H1 (cell line): ENCODE data around the gene MED12L. TPM values are rescaled to one million over a fixed set of nuclear protein-coding genes. Genes with fewer than 3 reads are reported as not detected.

Source experiments
- CTCF ChIA-PET: fragments of 300-600 bp; sonication (Branson Sonifier 250); formaldehyde crosslinking; loops from one replicate; lab custom pipeline; 2021; ENCODE audit not compliant: partially characterized antibody; lab: Charles Lee
- POLR2A ChIA-PET: fragments of 300-600 bp; sonication (Branson Sonifier 250); formaldehyde crosslinking; loops from one replicate; lab custom pipeline; 2021; ENCODE audit warnings: inconsistent platforms; ENCODE audit not compliant: partially characterized antibody; lab: Charles Lee
- DNase-seq, 2 experiments: peaks; one replicate each; pipeline versions ENCODE4 v3.0.0 to v3.0.0-alpha.2; 2010 to 2022; ENCODE audit warnings: low spot score in 2 of 2, low read depth in 1 of 2, mixed read lengths in 1 of 2
- FAIRE-seq: peaks from 2 replicates; lab custom pipeline; 2011; peaks lifted over from hg19 to GRCh38; lab: Jason Lieb, UNC
- H2AFZ ChIP-seq: 2 replicates; pipeline ENCODE4 v1.8.1; 2012; ENCODE audit warnings: low read length, inconsistent platforms
- H2AK5ac ChIP-seq: 2 replicates; pipeline ENCODE4 v1.6.1; 2013; ENCODE audit warnings: low read depth, low read length
- H2BK120ac ChIP-seq: replicated peaks from 2 replicates; pipeline ENCODE3; 2013; ENCODE audit warnings: low read depth, low read length, inconsistent platforms
- H2BK12ac ChIP-seq: 2 replicates; pipeline ENCODE4 v1.6.1; 2013; ENCODE audit warnings: low read depth, low read length
- H2BK15ac ChIP-seq: 2 replicates; pipeline ENCODE4 v1.6.1; 2013; ENCODE audit warnings: low read length
- H2BK20ac ChIP-seq: 2 replicates; pipeline ENCODE4 v1.6.1; 2013; ENCODE audit warnings: low read length
- H2BK5ac ChIP-seq: 2 replicates; pipeline ENCODE4 v1.6.1; 2013; ENCODE audit warnings: low read depth, low read length
- H3K14ac ChIP-seq: 2 replicates; pipeline ENCODE4 v1.6.1; 2013; ENCODE audit warnings: inconsistent platforms; ENCODE audit not compliant: insufficient read length
- H3K18ac ChIP-seq: 2 replicates; pipeline ENCODE4 v1.6.1; 2013; ENCODE audit warnings: low read length; ENCODE audit errors: extremely low read depth
- H3K23ac ChIP-seq: 2 replicates; pipeline ENCODE4 v1.6.1; 2013; ENCODE audit warnings: inconsistent platforms; ENCODE audit not compliant: insufficient read length
- H3K23me2 ChIP-seq: 2 replicates; pipeline ENCODE4 v1.6.1; 2013; ENCODE audit warnings: low read depth, low read length
- H3K27ac ChIP-seq: 2 replicates; pipeline ENCODE4 v1.6.1; 2011; ENCODE audit warnings: low read depth, low read length, inconsistent platforms
- H3K27me3 ChIP-seq, 4 experiments: replicated peaks in 1 of 4; 1 replicate in 1 of 4; 2 replicates in 3 of 4; pipeline versions ENCODE4 v1.6.1 to v1.8.1; 2011 to 2013; ENCODE audit warnings: low read length in 3 of 4, mild to moderate bottlenecking in 3 of 4, inconsistent platforms in 2 of 4, mixed read lengths in 2 of 4, moderate library complexity in 1 of 4; ENCODE audit not compliant: control insufficient read depth in 3 of 4, insufficient read depth in 3 of 4; ENCODE audit errors: extremely low read depth in 1 of 4
- H3K36me3 ChIP-seq, 4 experiments: 2 replicates each; pipeline versions ENCODE4 v1.6.1 to v1.8.1; 2011 to 2013; ENCODE audit warnings: mild to moderate bottlenecking in 4 of 4, low read length in 3 of 4, moderate library complexity in 2 of 4, control low read depth in 1 of 4, inconsistent platforms in 1 of 4; ENCODE audit not compliant: insufficient read depth in 4 of 4, control insufficient read depth in 2 of 4
- H3K4ac ChIP-seq: replicated peaks from 2 replicates; pipeline ENCODE3; 2013; ENCODE audit warnings: low read length, low read depth, mixed read lengths, inconsistent platforms; ENCODE audit not compliant: insufficient read length
- H3K4me1 ChIP-seq, 4 experiments: replicated peaks in 1 of 4; 1 replicate in 1 of 4; 2 replicates in 3 of 4; pipeline versions ENCODE4 v1.6.1 to v1.8.1; 2011 to 2013; ENCODE audit warnings: low read length in 3 of 4, inconsistent platforms in 2 of 4, mixed read lengths in 1 of 4; ENCODE audit not compliant: insufficient read depth in 4 of 4, control insufficient read depth in 3 of 4
- H3K4me2 ChIP-seq, 2 experiments: 2 replicates each; pipeline versions ENCODE4 v1.6.1 to v1.8.1; 2011 to 2013; ENCODE audit warnings: low read depth in 2 of 2, low read length in 2 of 2, control low read depth in 1 of 2, inconsistent platforms in 1 of 2, mild to moderate bottlenecking in 1 of 2; ENCODE audit not compliant: insufficient read depth in 1 of 2
- H3K4me3 ChIP-seq, 4 experiments: fragments of 200-600, 300-600 bp in 1 of 4; sonication (generic), shearing (Covaris generic), sonication (Bioruptor Twin) in 1 of 4; 2 replicates each; pipeline versions ENCODE4 v1.5.1 to v1.8.1; 2011 to 2016; ENCODE audit warnings: low read length in 4 of 4, low read depth in 3 of 4, control low read depth in 2 of 4, inconsistent platforms in 2 of 4, mild to moderate bottlenecking in 2 of 4, mixed read lengths in 1 of 4, moderate library complexity in 1 of 4; ENCODE audit not compliant: insufficient read depth in 2 of 4; ENCODE audit errors: extremely low read depth in 1 of 4
- H3K56ac ChIP-seq: replicated peaks from 2 replicates; pipeline ENCODE3; 2013; ENCODE audit warnings: low read depth, mild to moderate bottlenecking, mixed read lengths, low read length, inconsistent platforms; ENCODE audit not compliant: insufficient read length
- H3K79me1 ChIP-seq: 2 replicates; pipeline ENCODE4 v1.6.1; 2013; ENCODE audit warnings: low read depth, low read length, control low read depth
- H3K79me2 ChIP-seq, 2 experiments: 2 replicates each; pipeline versions ENCODE4 v1.6.1 to v1.8.1; 2012 to 2013; ENCODE audit warnings: low read length in 2 of 2, mild to moderate bottlenecking in 2 of 2, inconsistent platforms in 1 of 2; ENCODE audit not compliant: insufficient read depth in 2 of 2, control insufficient read depth in 1 of 2
- H3K9ac ChIP-seq, 4 experiments: replicated peaks in 1 of 4; 1 replicate in 1 of 4; 2 replicates in 3 of 4; pipeline versions ENCODE4 v1.6.1 to v1.8.1; 2011 to 2013; ENCODE audit warnings: low read depth in 3 of 4, low read length in 3 of 4, control low read depth in 2 of 4, mild to moderate bottlenecking in 2 of 4, moderate library complexity in 2 of 4, inconsistent platforms in 1 of 4; ENCODE audit errors: extremely low read depth in 1 of 4
- H3K9me3 ChIP-seq, 2 experiments: 2 replicates each; pipeline versions ENCODE4 v1.6.1 to v1.8.1; 2012 to 2013; ENCODE audit warnings: mild to moderate bottlenecking in 2 of 2, moderate library complexity in 2 of 2, control low read depth in 1 of 2, inconsistent platforms in 1 of 2, low read depth in 1 of 2, low read length in 1 of 2, mixed read lengths in 1 of 2; ENCODE audit not compliant: insufficient read depth in 2 of 2
- H4K20me1 ChIP-seq, 2 experiments: replicated peaks in 1 of 2; 2 replicates each; pipeline versions ENCODE3 to v1.8.1; 2011 to 2013; ENCODE audit warnings: inconsistent platforms in 2 of 2, low read length in 2 of 2, mild to moderate bottlenecking in 1 of 2; ENCODE audit not compliant: insufficient read depth in 2 of 2, control insufficient read depth in 1 of 2
- H4K5ac ChIP-seq: 2 replicates; pipeline ENCODE4 v1.6.1; 2013; ENCODE audit warnings: low read length, low read depth, mixed read lengths, inconsistent platforms; ENCODE audit not compliant: insufficient read length
- H4K8ac ChIP-seq: 2 replicates; pipeline ENCODE4 v1.8.0; 2013; ENCODE audit warnings: mild to moderate bottlenecking, moderate library complexity, low read length, inconsistent platforms; ENCODE audit not compliant: insufficient read depth; ENCODE audit errors: extremely low read depth
- H4K91ac ChIP-seq: replicated peaks from 2 replicates; pipeline ENCODE3; 2013; ENCODE audit warnings: low read length, mixed read lengths, inconsistent platforms; ENCODE audit not compliant: insufficient read length
- CREB1 ChIP-seq: IDR thresholded peaks from 2 replicates; pipeline ENCODE4 v1.6.1; 2012; ENCODE audit warnings: inconsistent platforms
- JUN ChIP-seq: IDR thresholded peaks from 2 replicates; pipeline ENCODE4 v1.6.1; 2011; ENCODE audit warnings: low read depth, mild to moderate bottlenecking, improper control_type of control experiment, low read length
- KDM4A ChIP-seq: IDR thresholded peaks from one replicate; pipeline ENCODE4 v1.7.1; 2012; ENCODE audit warnings: low read depth, mild to moderate bottlenecking, moderate library complexity, low read length, inconsistent platforms; ENCODE audit not compliant: severe bottlenecking
- KDM5A ChIP-seq: fragments of 200-600 bp; IDR thresholded peaks from 2 replicates; pipeline ENCODE4 v1.7.1; 2012; ENCODE audit warnings: mild to moderate bottlenecking, low read length, inconsistent platforms, mixed read lengths
- POLR2A ChIP-seq, 2 experiments: IDR thresholded peaks; 1 replicate in 1 of 2; 2 replicates in 1 of 2; pipeline ENCODE4 v1.6.1; 2011; ENCODE audit warnings: low read depth in 2 of 2, low read length in 2 of 2, mild to moderate bottlenecking in 2 of 2; ENCODE audit errors: control extremely low read depth in 1 of 2
- RNF2 ChIP-seq: fragments of 200-900, 300-1000 bp; sonication (generic); IDR thresholded peaks from 2 replicates; pipeline ENCODE4 v1.7.1; 2016; ENCODE audit warnings: borderline replicate concordance, low read depth, mild to moderate bottlenecking, antibody characterized with exemption, low read length; ENCODE audit not compliant: poor library complexity, severe bottlenecking; ENCODE audit errors: missing control alignments
- SIN3A ChIP-seq, 2 experiments: IDR thresholded peaks in 1 of 2; conservative IDR thresholded peaks in 1 of 2; 2 replicates each; pipeline ENCODE4 v1.6.1; 2011 to 2012; ENCODE audit warnings: low read length in 2 of 2, improper control_type of control experiment in 1 of 2, low read depth in 1 of 2, mild to moderate bottlenecking in 1 of 2
- SP4 ChIP-seq: IDR thresholded peaks from 2 replicates; pipeline ENCODE4 v1.6.1; 2012; ENCODE audit warnings: low read length, inconsistent platforms
- YY1 ChIP-seq: IDR thresholded peaks from 2 replicates; pipeline ENCODE4 v1.6.1; 2011; ENCODE audit warnings: low read depth, mild to moderate bottlenecking, low read length
- WGBS, 2 experiments: shearing (Covaris generic) in 1 of 2; methylation state at CpG; one replicate each; pipeline versions ENCODE4 v1.1.6 to v1.1.7; 2013 to 2015; ENCODE audit warnings: low lambda C conversion rate in 2 of 2, mixed read lengths in 2 of 2, inconsistent platforms in 1 of 2, low coverage in 1 of 2, missing lambda C conversion rate in 1 of 2; ENCODE audit not compliant: insufficient replicate concordance in 2 of 2, insufficient coverage in 1 of 2, insufficient read length in 1 of 2; ENCODE audit errors: extremely low coverage in 1 of 2, missing lambda C conversion rate in 1 of 2; 5-methylcytosine and 5-hydroxymethylcytosine counted together
- polyA plus RNA-seq, 7 experiments: library from polyadenylated mRNA; depleted of rRNA in 3 of 7; stranded (reverse) in 5 of 7; unstranded in 2 of 7; fragments of >200 nt in 5 of 7; fragments of 200-250 nt in 2 of 7; gene quantifications; 1 replicate in 5 of 7; 2 replicates in 1 of 7; 4 replicates in 1 of 7; pipeline versions ENCODE4 v1.2.1 to v1.2.3, GENCODE V29; 2011 to 2013; ENCODE audit warnings: missing spikeins in 2 of 7, mixed read lengths in 2 of 7
- total RNA-seq: library from RNA; stranded (reverse); fragmentation: NEBNext Ultra II Directional; extraction: Animal tissue kit (Norgen Biotek cat#: 25700); gene quantifications from 2 replicates; pipeline ENCODE4 v1.2.1, GENCODE V29; 2021

Gene MED12L
- total and polyA plus RNA-seq, 2 of the 8 experiments (the other 6 are each of a cell fraction or from before 2014, with no cell fraction given): 3.6 to 26.2 TPM

DNA sequence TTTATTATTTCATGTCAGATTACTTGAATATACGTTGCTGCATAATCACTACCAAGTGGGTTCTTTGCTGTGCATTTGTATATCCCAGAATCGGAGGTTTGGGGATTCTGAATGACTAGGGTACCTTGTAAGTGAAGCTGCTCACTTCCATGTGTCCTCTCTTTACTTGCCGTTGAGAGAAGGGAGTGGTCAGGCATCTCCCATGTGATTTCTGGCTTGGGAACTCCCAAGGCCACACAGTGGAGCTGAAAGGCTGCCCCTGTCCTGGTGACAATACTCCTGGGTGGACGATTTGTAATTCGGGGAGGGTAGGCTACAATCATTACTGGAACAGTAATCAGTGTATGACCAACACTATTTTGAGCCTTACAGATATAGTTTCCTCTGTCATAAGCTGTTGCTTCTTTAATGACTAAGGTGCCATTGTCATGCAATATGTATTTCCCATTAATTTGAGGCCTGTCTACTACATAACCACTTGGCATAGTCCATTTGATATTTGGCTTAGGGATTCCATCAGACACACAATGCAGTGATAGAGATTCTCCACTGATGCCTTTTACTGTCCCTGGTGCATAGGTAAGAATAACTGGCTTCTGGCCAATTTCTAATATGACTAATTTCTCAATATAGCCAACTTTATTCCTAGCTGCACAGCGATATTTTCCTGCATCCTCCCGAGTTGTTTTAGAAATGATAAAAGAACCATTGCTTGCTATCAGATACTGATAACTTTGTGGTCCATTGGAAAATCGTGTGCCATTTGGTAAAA is 351.4 kb downstream of the MED12L start:
- Histone ChIP-seq H3K9me3 (no peaks in the 10 kb centered on the region), H3K4me2 (no peak overlapping the region), H3K23ac (no peak overlapping the region), H3K23me2 (no peaks in the 10 kb centered on the region), H3K4me1 (peaks cover 0 to 4% (median under 1%) of the 10 kb centered on the region in 4 experiments; a peak in 2 of 7 replicates), H4K20me1 (no peaks in the 10 kb centered on the region), H3K4ac (no peak overlapping the region), H3K4me3 (no peak overlapping the region), H3K79me2 (no peaks in the 10 kb centered on the region), H3K27ac (no peak overlapping the region), H2AFZ (no peak overlapping the region), H2BK120ac (no peak overlapping the region), H4K8ac (no peak overlapping the region; the same call in 1 of the 2 replicates)
- FAIRE-seq: no peak
- TF ChIP-seq JUN: no peak
- no peak for TF ChIP-seq KDM5A
- no peak for TF ChIP-seq SIN3A (conservative IDR thresholded peaks at IDR 0.05 in 1 of 2, IDR thresholded peaks at IDR 0.05 in 1 of 2; ENCODE audit: low read depth in 1 of 2, low read length in 2 of 2)
- no peak for TF ChIP-seq CREB1
- no peak for TF ChIP-seq POLR2A (IDR thresholded peaks at IDR 0.05; ENCODE audit: control extremely low read depth in 1 of 2, low read depth in 2 of 2, low read length in 2 of 2)
- TF ChIP-seq YY1: no peak
- TF ChIP-seq RNF2: no peak
- no peak for TF ChIP-seq KDM4A
- TF ChIP-seq SP4: no peak
- TF ChIP-seq, all 59 proteins: peak for 0
- Histone ChIP-seq H2BK12ac (no peak overlapping the region), H3K79me1 (no peaks in the 10 kb centered on the region), H2BK20ac (no peak overlapping the region), H4K91ac (no peak overlapping the region), H2BK15ac (no peak overlapping the region), H3K56ac (no peak overlapping the region), H3K14ac (no peak overlapping the region), H4K5ac (no peak overlapping the region), H3K27me3 (no peaks in the 10 kb centered on the region), H2AK5ac (no peak overlapping the region), H3K9ac (no peak overlapping the region), H2BK5ac (no peak overlapping the region), H3K18ac (no peak overlapping the region), H3K36me3 (peaks cover 0 to 2% (median under 1%) of the 10 kb centered on the region in 4 experiments; a peak in 2 of 8 replicates)
- CTCF ChIA-PET: interaction anchor here (1.1 to 8.3 kb wide), 7 partner anchors 9 to 402 kb away, joined by 3 to 82 read pairs (median 5); no protein-coding TSS in a partner anchor
- no peak for DNase-seq
- 92% methylated on average over 8 of the region's 8 CpGs; no CpG with 5 or more reads in 1 of the 2 experiments for WGBS, 2 experiments
- POLR2A ChIA-PET: no interaction called here
